HG02642 (cell line): ENCODE measurements around the gene HECTD1.
"Not testable (repeated sequence)": the region's sequence is repeated elsewhere in the genome, so short reads cannot be mapped to it uniquely, and the experiment has no call there.

Experiments used
- ATAC-seq: cut with Tn5 transposase; IDR thresholded peaks from one replicate; pipeline ENCODE4 v1.9.1; 2021; ENCODE audit warnings: mild to moderate bottlenecking; ENCODE audit not compliant: unreplicated experiment, poor library complexity

HECTD1 gene

GRCh38 chr14:31207755-31208545, at the start of gene HECTD1:
TSS of gene HECTD1 (minus strand) at chr14:31207793. CDS start at chr14:31205936, 1,857 bp downstream.
- peak; percentile 81 for ATAC-seq

- no peak for ATAC-seq
Observed at GRCh38 chr14:31257244-31257553, 49.6 kb upstream of the HECTD1 start.

GRCh38 chr14:31256534-31257243, 49.1 kb upstream of the HECTD1 start:
- no peak for ATAC-seq

- not testable (repeated sequence) for ATAC-seq
Observed at GRCh38 chr14:31255918-31256317, 48.3 kb upstream of the HECTD1 start.

- no peak for ATAC-seq
Observed at GRCh38 chr14:31255286-31255685, 47.7 kb upstream of the HECTD1 start.

- ATAC-seq: no peak
Observed at GRCh38 chr14:31253746-31254471, 46.3 kb upstream of the HECTD1 start.

- ATAC-seq: no peak
Observed at GRCh38 chr14:31252865-31253264, 45.3 kb upstream of the HECTD1 start.

GRCh38 chr14:31251028-31251958, 43.7 kb upstream of the HECTD1 start:
- no peak for ATAC-seq

GRCh38 chr14:31244626-31245025, 37.0 kb upstream of the HECTD1 start:
- ATAC-seq: no peak

GRCh38 chr14:31243860-31244259, 36.3 kb upstream of the HECTD1 start:
- ATAC-seq: no peak

GRCh38 chr14:31242161-31242940, 34.8 kb upstream of the HECTD1 start:
- ATAC-seq: not testable (repeated sequence)

GRCh38 chr14:31241450-31242114, 34.0 kb upstream of the HECTD1 start:
- no peak for ATAC-seq

- ATAC-seq: no peak
Observed at GRCh38 chr14:31239741-31240140, 32.1 kb upstream of the HECTD1 start.

- ATAC-seq: no peak
Observed at GRCh38 chr14:31235462-31235861, 27.9 kb upstream of the HECTD1 start.

- ATAC-seq: no peak
Observed at GRCh38 chr14:31232081-31232480, 24.5 kb upstream of the HECTD1 start.

- ATAC-seq: not testable (repeated sequence)
Observed at GRCh38 chr14:31231272-31231671, 23.7 kb upstream of the HECTD1 start.

- no peak for ATAC-seq
Observed at GRCh38 chr14:31230573-31230958, 23.0 kb upstream of the HECTD1 start.

- ATAC-seq: no peak
Observed at GRCh38 chr14:31229638-31230572, 22.3 kb upstream of the HECTD1 start.
